ENCODE results near the gene PNPLA5.

Gene PNPLA5

GRCh38 chr22:43843783-43844530, 47.9 kb downstream of the PNPLA5 start:
- DNase-seq (ENCODE audit: low read depth) = no peak
- no peak overlapping the region for H3K4me3 ChIP-seq (ENCODE audit: low read length)
- TF ChIP-seq, protein P1, sequence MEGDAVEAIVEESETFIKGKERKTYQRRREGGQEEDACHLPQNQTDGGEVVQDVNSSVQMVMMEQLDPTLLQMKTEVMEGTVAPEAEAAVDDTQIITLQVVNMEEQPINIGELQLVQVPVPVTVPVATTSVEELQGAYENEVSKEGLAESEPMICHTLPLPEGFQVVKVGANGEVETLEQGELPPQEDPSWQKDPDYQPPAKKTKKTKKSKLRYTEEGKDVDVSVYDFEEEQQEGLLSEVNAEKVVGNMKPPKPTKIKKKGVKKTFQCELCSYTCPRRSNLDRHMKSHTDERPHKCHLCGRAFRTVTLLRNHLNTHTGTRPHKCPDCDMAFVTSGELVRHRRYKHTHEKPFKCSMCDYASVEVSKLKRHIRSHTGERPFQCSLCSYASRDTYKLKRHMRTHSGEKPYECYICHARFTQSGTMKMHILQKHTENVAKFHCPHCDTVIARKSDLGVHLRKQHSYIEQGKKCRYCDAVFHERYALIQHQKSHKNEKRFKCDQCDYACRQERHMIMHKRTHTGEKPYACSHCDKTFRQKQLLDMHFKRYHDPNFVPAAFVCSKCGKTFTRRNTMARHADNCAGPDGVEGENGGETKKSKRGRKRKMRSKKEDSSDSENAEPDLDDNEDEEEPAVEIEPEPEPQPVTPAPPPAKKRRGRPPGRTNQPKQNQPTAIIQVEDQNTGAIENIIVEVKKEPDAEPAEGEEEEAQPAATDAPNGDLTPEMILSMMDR (conservative IDR thresholded peaks at IDR 0.05; ENCODE audit: low read length) = no peak

GRCh38 chr22:43841742-43842141, 50.1 kb downstream of the PNPLA5 start:
- no peak for DNase-seq (ENCODE audit: low read depth)
- H3K4me3 ChIP-seq (ENCODE audit: low read length) = no peak overlapping the region
- TF ChIP-seq, protein P1 (conservative IDR thresholded peaks at IDR 0.05; ENCODE audit: low read length) = no peak

GRCh38 chr22:43840851-43841250, 51.0 kb downstream of the PNPLA5 start:
- TF ChIP-seq, protein P1 (conservative IDR thresholded peaks at IDR 0.05; ENCODE audit: low read length) = no peak
- DNase-seq (ENCODE audit: low read depth) = no peak

GRCh38 chr22:43840431-43840830, 51.4 kb downstream of the PNPLA5 start:
- TF ChIP-seq, protein P1 (conservative IDR thresholded peaks at IDR 0.05; ENCODE audit: low read length) = no peak
- no peak overlapping the region for H3K4me3 ChIP-seq (ENCODE audit: low read length)
- DNase-seq (ENCODE audit: low read depth) = no peak

More at GRCh38 chr22:43840851-43841250, 51.0 kb downstream of the PNPLA5 start:
- H3K4me3 ChIP-seq (ENCODE audit: low read length) = no peak overlapping the region

DNA sequence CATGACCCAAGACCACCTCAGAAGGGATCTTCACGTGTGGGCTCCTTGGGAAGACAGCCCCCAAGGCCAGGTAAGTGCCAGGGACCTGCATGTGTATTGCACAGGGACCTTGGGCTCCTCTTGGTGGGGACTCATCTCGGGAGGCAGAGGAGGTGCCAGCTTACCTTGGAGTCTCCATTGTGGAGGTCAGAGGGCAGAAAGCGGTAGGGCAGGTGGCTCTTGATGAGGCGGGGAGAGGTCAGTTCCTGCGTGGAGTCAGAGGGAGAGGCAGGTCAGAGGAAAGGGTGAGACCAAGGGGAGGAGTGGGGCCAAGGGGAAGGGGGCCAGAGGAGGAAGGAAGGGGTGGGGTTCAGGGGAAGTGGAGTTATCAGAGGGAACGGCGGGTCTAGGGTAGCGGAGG, 52.0 kb downstream of the PNPLA5 start:
- TF ChIP-seq, protein P1 (conservative IDR thresholded peaks at IDR 0.05; ENCODE audit: low read length) = no peak
- no peak overlapping the region for H3K4me3 ChIP-seq (ENCODE audit: low read length)
- DNase-seq (ENCODE audit: low read depth) = no peak

DNA sequence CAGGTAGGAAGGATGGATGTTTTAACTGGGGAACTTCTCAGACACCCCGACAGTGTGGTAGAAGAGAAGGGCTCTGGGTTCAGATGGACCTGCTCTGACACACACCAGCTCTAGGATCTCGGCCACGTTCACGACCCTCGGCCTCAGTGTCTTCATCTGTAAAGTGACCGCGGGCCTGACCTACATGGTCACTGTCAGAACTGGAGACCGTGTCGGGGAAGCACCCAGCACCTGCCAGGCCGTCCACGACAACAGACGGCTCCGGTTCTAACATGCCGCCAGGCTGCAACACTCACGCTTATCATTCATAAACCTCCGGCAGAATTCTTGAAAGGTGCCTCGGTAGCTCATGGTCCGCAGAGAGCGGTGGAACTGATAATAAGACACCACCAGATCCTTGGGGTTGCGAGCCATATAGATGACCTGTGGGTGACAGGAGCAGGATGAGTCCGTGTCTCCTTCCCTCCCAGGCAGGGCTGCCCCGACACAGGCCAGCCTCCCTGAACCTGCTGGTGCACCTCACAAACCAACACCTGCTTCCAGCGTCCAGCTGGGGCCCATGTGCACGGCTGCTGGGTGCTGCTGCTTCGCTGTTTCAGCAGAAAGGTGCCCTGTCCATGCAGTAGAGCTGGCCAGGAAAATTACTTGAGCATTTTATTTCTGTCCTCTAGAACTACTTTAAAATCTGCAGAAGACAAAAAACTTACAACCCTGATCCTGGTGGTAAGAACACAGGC, 53.1 kb downstream of the PNPLA5 start:
- TF ChIP-seq, protein P1 (conservative IDR thresholded peaks at IDR 0.05; ENCODE audit: low read length) = no peak
- H3K4me3 ChIP-seq (ENCODE audit: low read length) = no peak overlapping the region
- no peak for DNase-seq (ENCODE audit: low read depth)

DNA sequence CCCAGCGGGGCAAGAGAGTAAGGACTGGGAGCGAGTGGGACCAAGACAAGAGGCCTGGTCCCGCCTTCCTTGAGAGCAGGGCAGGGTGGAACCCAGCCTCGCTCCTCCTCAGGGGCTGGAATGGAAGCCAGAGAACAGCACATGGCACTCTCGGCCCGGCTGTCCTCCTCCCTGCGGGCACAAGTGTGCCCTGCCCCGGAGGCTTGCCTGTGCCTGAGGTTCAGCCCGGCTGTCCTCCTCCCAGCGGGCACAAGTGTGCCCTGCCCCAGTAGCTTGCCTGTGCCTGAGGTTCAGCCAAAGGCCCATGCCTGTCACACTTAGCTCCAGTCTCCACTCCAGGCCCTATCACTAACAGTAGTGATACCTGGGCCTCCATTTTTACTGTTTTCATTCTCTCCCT, 53.7 kb downstream of the PNPLA5 start:
- TF ChIP-seq, protein P1 (conservative IDR thresholded peaks at IDR 0.05; ENCODE audit: low read length) = no peak
- DNase-seq (ENCODE audit: low read depth) = no peak
- H3K4me3 ChIP-seq (ENCODE audit: low read length) = no peak overlapping the region
